ENCODE measurements around the gene DUSP9. TPM values are rescaled to one million over a fixed set of nuclear protein-coding genes. Genes with fewer than 3 reads are reported as not detected.

The DUSP9 gene
- total RNA-seq, 1 donor from 2014 or later: 0.20 TPM

DNA sequence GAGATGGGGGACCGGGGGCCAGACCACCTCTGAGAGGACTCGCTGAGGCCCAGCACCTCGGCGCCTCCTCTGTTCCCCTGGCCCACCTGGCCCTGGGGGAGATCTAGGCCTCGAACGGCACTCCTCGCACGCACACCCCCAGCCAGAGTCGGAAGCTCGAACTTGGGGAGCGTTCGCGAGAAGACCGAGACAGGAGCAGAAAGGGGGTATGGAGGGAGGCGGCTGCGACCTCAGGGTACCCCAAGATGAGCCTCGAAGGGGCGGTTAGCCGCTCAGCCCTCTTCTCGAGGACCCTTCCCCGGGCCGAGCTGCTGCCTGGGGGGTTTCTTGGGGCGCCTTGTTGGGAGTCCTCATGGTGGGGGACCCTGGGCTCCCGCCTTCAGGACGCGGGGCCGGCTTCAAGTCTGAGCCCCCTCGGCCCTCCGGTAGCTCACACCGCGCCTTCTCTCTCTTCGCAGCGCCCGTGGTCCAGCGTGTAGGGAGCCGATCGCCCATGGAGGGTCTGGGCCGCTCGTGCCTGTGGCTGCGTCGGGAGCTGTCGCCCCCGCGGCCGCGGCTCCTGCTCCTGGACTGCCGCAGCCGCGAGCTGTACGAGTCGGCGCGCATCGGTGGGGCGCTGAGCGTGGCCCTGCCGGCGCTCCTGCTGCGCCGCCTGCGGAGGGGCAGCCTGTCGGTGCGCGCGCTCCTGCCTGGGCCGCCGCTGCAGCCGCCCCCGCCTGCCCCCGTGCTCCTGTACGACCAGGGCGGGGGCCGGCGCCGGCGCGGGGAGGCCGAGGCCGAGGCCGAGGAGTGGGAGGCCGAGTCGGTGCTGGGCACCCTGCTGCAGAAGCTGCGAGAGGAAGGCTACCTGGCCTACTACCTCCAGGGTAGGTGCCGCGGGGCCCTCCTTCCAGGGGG is 706 bp downstream of the DUSP9 start:
- no peak for DNase-seq (ENCODE audit: low read depth)
- Histone ChIP-seq H2AFZ (ENCODE audit: low read depth, low read length) (no peak overlapping the region), H3K27ac (ENCODE audit: low read depth, low read length) (no peak overlapping the region), H3K4me1 (ENCODE audit: insufficient read depth, low read length) (no peaks in the 10 kb centered on the region), H4K20me1 (ENCODE audit: insufficient read depth, low read length) (no peaks in the 10 kb centered on the region), H3K36me3 (ENCODE audit: insufficient read depth, low read length) (no peaks in the 10 kb centered on the region), H3K9ac (ENCODE audit: low read length) (no peak overlapping the region), H3K79me2 (ENCODE audit: insufficient read depth, low read length) (no peaks in the 10 kb centered on the region), H3K9me3 (ENCODE audit: insufficient read depth, low read depth, low read length) (no peaks in the 10 kb centered on the region), H3K4me3 (ENCODE audit: insufficient read depth, low read depth, low read length) (no peak overlapping the region), H3K4me2 (ENCODE audit: low read length) (peak overlapping the region; percentile 46), H3K27me3 (ENCODE audit: insufficient read depth, low read length) (peaks cover 22% of the 10 kb centered on the region)
- H3K27ac Mint-ChIP-seq (ENCODE audit: unreplicated experiment): no peak overlapping the region
- no peaks in the 10 kb centered on the region for H3K9me3 Mint-ChIP-seq (ENCODE audit: unreplicated experiment)
- TF ChIP-seq EZH2 (IDR thresholded peaks at IDR 0.05; ENCODE audit: insufficient read depth, low read length): peak; percentile 64
- TF ChIP-seq, protein P1, sequence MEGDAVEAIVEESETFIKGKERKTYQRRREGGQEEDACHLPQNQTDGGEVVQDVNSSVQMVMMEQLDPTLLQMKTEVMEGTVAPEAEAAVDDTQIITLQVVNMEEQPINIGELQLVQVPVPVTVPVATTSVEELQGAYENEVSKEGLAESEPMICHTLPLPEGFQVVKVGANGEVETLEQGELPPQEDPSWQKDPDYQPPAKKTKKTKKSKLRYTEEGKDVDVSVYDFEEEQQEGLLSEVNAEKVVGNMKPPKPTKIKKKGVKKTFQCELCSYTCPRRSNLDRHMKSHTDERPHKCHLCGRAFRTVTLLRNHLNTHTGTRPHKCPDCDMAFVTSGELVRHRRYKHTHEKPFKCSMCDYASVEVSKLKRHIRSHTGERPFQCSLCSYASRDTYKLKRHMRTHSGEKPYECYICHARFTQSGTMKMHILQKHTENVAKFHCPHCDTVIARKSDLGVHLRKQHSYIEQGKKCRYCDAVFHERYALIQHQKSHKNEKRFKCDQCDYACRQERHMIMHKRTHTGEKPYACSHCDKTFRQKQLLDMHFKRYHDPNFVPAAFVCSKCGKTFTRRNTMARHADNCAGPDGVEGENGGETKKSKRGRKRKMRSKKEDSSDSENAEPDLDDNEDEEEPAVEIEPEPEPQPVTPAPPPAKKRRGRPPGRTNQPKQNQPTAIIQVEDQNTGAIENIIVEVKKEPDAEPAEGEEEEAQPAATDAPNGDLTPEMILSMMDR (IDR thresholded peaks at IDR 0.05; ENCODE audit: insufficient read depth, low read depth, low read length): no peak
- H3K4me1 Mint-ChIP-seq (ENCODE audit: low read depth, unreplicated experiment): no peaks in the 10 kb centered on the region
- FAIRE-seq: no peak
- H3K36me3 Mint-ChIP-seq (ENCODE audit: low read depth, unreplicated experiment): no peaks in the 10 kb centered on the region
- no peak overlapping the region for H3K4me3 Mint-ChIP-seq (ENCODE audit: unreplicated experiment)
- peaks cover 31% of the 10 kb centered on the region for H3K27me3 Mint-ChIP-seq (ENCODE audit: low read depth, unreplicated experiment)

DNA sequence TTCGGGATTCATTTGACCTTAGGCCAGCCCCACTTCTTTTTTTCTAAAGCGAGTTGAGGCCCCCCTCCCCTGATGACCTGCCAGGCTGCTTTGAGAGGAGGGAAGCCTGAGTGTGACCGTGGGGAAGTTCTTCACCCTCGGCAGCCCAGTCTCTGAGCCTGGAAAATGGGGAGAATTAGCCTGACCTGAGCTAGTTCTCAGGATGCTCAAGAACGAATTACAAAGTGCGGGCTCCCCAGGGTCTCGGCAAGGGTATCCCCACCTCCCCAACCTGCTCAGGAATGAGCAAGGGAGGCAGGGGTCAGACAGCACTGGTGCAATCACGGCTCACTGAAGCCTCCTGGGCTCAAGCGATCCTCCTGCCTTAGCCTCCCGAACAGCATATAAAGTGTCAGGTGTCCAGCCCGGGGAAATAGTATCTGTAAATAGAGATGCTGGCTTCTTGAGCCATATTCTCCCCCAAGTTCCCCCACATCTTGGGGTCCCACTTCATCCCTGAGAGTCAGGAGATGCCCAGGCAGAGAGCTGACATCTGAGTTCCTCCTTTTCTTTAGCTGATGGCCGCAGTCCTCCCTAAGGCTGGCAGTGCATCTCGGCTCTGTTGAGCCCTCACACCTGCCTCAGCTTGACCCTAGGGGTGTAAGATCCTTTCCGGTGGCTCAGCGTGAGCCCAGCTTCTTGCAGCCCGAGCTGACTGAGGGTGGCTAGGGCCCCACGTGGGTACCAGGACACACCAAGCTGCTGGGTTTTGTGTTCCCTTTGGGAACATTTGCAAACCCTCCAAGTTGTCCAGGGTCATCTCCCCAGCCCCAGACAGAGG is 1.6 kb downstream of the DUSP9 start:
- DNase-seq (ENCODE audit: low read depth) (no peak), FAIRE-seq (no peak)
- peaks cover 18% of the 10 kb centered on the region for H3K27me3 ChIP-seq (ENCODE audit: insufficient read depth, low read length)
- H3K4me1 ChIP-seq (ENCODE audit: insufficient read depth, low read length): no peaks in the 10 kb centered on the region
- peaks cover 27% of the 10 kb centered on the region for H3K27me3 Mint-ChIP-seq (ENCODE audit: low read depth, unreplicated experiment)
- H3K9ac ChIP-seq (ENCODE audit: low read length): no peak overlapping the region
- H3K4me2 ChIP-seq (ENCODE audit: low read length): no peak overlapping the region
- no peak overlapping the region for H3K4me3 ChIP-seq (ENCODE audit: insufficient read depth, low read depth, low read length)
- H3K9me3 Mint-ChIP-seq (ENCODE audit: unreplicated experiment): no peaks in the 10 kb centered on the region
- H3K27ac ChIP-seq (ENCODE audit: low read depth, low read length): no peak overlapping the region
- H2AFZ ChIP-seq (ENCODE audit: low read depth, low read length): no peak overlapping the region
- no peaks in the 10 kb centered on the region for H3K36me3 ChIP-seq (ENCODE audit: insufficient read depth, low read length)
- H4K20me1 ChIP-seq (ENCODE audit: insufficient read depth, low read length): no peaks in the 10 kb centered on the region
- H3K4me1 Mint-ChIP-seq (ENCODE audit: low read depth, unreplicated experiment): no peaks in the 10 kb centered on the region
- H3K4me3 Mint-ChIP-seq (ENCODE audit: unreplicated experiment): no peak overlapping the region
- no peaks in the 10 kb centered on the region for H3K36me3 Mint-ChIP-seq (ENCODE audit: low read depth, unreplicated experiment)
- no peaks in the 10 kb centered on the region for H3K79me2 ChIP-seq (ENCODE audit: insufficient read depth, low read length)
- TF ChIP-seq, protein P1 (IDR thresholded peaks at IDR 0.05; ENCODE audit: insufficient read depth, low read depth, low read length): no peak
- no peak for TF ChIP-seq EZH2 (IDR thresholded peaks at IDR 0.05; ENCODE audit: insufficient read depth, low read length)
- H3K9me3 ChIP-seq (ENCODE audit: insufficient read depth, low read depth, low read length): no peaks in the 10 kb centered on the region
- H3K27ac Mint-ChIP-seq (ENCODE audit: unreplicated experiment): no peak overlapping the region

Measured in astrocyte (in vitro differentiated cells and primary cell).